Activated CD8-positive, alpha-beta memory T cell treated with anti-CD3 and anti-CD28 coated beads for 48 hours (primary cell): ENCODE results near the gene FAH.
"Not testable (repeated sequence)": the region's sequence is repeated elsewhere in the genome, so short reads cannot be mapped to it uniquely, and the experiment has no call there.

Experiments
- DNase-seq, 3 experiments: peaks; one replicate each; pipeline ENCODE4 v3.0.0-alpha.2; 2020; ENCODE audit warnings: low read depth in 2 of 3, low spot score in 2 of 3

The FAH gene

DNA sequence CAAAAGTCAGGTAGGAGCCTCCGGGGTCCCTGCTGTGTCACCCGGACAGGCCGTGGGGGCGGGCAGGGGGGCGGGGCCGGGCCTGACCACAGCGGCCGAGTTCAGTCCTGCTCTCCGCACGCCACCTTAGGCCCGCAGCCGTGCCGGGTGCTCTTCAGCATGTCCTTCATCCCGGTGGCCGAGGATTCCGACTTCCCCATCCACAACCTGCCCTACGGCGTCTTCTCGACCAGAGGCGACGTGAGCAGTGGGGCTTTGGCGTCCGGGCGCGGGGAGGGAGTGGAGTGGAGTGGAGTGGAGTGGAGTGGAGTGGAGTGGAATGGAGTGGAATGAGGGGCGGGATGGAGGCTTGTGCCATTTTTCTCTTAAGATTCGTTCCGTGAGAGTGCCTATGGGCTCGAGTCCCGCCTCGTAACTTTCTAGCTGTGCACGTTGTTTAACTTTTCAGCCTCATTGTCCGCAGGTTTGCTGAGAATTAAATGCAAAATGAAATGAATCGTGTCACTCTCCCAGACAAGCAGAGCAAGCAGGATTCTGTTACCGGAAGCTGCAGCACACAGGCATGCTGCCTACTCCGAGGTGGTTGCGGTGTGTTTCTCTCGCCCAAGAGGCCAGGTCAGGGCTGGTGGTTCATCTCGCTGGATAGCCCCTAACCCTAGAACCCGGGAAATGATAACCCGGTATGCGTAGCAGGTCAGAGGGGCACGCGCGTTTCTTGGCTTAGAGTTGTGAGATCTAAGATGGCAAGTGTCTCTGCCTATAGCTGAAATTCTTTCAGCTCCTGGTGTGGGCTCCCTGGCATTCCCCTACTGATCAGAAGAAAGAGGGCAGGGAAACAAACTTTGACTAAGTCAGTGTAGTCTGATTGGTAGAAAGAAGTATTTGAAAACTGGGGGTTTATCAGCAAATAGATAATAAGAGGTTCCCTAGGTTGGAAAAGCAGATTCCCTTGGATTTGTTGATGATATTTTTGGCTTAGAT is at the start of gene FAH:
FAH (plus strand) TSS at position 104 of the 981 bp plus-strand sequence; CDS start at position 160, 56 bp downstream.
- peak in 1 of 3 experiments; percentile 21 for DNase-seq

DNA sequence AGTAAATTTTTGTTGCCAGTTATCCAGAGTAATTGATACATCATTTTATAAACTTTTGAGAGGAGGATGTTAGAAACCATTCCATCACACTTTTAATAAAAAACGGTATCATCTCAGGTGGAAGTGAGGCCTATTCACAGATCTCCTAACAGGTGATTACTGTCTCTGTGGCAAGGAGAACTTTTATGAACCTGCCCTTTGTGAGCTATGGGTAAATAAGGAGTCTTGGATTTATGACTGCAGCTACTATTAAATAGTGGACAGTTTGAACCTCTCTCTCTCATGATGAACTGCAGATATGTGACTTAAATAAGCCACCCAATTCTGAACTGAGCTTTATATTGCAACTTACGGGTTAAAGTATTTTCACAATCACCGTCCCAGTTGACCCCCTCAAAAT is 47.6 kb upstream of the FAH start:
- DNase-seq: no peak

DNA sequence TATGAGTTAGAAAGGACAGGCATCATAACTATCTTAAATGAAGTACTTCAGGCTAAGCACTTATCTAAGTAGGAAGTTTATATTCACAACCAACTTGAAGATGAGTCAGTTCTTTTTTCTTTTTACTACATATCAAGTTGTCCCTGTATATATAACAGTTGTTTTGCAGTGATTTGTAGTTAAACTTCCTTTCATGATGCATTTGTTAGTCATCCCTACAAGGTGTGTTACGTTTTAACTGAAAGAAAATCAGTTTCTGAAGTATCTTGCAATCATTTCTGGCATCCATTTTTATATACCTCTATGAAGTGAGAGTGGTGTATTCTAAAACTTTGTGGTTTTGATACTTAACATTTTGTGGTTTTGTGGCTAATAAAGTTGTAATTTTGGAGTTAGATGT is 47.2 kb upstream of the FAH start:
- DNase-seq: no peak

DNA sequence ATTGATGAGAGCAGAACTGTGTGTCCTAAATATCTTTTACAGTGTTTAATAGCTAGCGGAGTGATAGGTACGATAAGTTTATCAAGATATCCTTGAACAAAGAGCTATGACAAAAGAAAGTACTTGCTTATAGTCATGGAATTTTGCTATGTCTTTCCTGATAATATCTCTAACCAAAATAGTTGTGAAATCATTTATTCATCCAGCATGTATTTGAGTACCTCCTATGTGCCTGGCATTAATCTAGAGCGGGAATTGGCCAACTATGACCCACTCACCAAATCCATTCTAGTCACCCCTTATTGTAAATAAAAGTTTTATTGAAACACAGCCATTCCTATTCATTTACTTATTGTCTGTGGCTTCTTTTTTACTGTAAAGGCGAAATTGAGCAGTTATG is 46.7 kb upstream of the FAH start:
- DNase-seq: no peak

DNA sequence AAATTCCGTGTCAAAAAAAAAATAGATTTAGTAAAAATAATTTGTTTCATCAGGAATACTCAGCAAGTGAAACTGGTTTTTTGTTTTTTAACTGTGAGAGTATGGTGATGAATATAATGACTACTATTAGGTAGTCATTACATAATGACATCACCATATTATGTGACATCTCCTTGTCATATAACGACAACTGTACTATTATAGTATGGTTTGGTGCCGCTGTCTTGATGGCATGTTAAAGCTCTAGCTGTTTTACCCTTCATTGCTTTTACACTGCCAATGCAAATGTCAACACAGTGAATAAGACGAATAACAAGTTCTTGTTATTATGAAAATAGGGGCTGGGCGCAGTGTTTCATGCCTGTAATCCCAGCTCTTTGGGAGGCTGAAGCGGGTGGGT is 45.6 kb upstream of the FAH start:
- no peak for DNase-seq

DNA sequence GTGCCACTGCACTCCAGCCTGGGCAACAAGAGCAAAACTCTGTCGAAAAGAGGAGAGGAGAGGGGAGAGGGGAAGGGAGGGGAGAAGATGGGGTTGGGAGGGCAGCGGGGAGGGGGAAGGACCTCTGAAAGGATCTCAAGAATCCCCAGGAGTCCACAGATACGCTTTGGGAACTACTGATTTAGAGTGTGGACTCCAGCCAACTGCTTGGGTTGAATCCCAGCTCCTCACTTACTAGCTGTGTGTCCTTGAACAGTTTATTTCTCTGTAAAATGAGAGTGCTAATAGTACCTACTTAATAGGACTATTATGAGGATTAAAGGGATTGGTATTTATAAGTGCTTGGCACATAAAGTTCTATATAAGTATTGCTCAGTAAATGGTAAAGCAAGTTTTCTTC is 45.0 kb upstream of the FAH start:
- no peak for DNase-seq

DNA sequence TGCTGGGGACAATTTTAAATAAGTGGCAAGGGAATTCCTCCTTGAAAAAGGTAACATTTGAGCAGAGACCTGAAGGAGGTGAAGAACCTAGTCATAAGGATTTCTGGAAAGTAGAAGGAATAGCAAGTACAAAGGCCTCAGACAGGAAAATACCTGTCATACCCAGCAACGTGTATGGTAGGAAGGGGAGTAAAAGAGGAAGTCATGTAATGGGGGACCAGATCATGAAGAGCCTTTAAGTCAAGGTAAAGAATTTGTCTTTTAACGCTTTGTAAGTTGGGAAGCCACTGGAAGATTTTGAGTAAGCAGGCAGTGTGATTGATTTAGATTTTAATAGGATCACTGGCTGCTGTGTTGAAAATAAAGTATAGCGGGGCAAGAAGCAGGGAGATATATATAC is 43.4 kb upstream of the FAH start:
- no peak for DNase-seq

DNA sequence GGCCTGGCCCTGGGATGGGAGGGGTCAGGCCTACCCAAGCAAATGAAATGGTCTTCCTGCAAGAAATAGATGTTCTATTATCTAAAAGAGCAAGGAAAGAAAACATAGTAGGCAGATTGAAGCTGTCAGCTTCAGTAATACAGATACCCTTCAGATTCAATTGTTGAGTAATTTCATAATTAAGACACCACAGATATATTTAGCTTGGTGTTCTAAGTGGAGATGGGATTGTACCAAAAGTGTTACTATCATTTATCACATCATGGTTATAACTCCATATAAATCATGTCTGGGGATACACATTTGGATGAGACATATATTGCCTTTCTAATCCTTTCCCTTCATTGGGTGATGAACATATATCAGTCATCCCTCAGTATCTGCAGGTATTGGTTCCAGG is 41.9 kb upstream of the FAH start:
- no peak for DNase-seq

DNA sequence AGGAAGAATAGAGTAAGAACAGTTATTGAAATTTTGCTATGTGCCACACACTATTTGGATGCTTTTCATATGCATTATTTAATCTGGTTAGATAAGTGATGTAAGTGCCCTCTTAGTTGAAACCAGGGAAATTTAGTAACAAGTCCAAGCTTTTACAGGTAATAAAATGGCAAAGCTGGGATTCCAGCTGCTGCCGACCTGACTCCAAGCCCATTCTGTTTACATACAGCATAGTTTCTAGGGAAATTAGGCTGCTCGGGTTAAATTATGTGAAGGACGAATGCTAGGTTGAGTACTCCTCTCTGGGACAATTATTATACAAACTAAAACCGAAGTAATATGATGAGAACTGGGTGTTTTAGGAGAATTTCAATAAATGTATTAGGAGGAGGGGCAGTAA is 38.7 kb upstream of the FAH start:
- no peak for DNase-seq

DNA sequence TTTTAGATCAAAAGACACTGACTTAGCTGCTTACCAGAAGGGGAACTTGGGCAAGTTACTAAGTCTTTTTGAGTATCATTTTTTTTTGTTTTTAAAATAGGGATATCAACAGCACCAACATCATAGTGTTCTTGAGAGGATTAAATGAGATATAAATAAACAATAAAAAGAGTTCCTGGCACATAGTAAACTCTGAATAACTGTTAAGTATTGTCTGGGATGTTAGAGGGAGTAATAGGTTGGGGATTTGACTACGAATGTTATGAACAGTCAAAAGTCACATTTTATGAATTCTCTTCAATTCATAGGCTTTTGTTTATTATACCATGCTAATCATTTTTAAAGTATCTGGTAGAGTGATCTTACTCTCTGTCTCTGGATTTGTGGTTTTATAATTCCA is 37.8 kb upstream of the FAH start:
- no peak for DNase-seq

DNA sequence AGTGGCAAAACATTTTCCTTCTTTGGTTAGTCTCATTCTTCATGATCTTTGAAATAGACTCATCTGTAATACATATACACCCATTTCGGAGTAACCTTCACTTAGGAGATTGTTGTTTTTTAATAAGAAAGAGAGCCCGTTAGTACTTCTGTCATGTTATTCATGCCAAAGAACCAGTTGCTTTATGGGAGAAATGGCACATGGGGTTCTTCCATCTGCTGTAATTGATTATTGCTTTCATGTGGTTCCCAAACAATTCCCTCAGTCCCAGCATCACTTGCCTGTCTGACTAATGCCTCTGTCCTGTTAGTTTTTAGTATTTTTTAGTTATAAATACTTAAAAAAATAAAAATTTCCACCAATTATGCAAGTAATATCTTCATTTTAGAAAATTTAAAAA is 33.8 kb upstream of the FAH start:
- DNase-seq: no peak

DNA sequence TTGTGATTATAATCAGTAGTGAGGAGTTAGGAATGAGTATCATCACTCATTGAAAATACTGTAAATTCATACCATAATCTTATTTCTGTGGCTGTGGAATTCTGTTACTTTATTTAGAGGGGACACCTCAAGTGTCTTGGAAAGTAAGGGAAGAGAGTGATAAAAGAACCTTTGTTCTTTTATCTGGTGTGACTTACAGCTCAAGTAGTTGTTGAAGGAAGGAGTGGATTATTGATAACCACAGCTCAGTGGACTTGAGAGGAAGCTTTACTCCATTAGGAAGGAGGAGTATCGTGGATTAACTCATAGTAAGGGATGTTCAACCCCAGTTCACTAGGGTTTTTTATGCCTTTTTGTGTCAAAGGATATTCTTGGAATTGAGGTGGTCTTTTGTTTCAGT is 32.2 kb upstream of the FAH start:
- DNase-seq: no peak

DNA sequence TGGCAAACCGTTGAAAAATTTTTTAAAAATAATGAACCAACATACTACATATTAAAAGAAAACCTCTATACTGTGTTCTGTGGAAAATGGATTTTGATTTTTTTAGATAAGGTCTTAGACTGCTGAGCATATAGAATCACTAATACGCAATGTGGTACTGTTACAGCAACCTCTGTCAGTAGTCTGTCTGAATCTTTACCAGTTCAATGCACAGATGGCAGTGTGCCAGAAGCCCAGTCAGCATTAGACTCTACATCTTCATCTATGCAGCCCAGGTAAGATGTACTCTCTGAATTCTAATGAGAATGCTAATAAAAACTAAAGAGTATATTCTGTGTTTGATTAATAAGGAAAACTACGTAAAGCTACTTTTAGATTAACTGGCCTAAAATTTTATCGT is 31.3 kb upstream of the FAH start:
- DNase-seq: no peak

DNA sequence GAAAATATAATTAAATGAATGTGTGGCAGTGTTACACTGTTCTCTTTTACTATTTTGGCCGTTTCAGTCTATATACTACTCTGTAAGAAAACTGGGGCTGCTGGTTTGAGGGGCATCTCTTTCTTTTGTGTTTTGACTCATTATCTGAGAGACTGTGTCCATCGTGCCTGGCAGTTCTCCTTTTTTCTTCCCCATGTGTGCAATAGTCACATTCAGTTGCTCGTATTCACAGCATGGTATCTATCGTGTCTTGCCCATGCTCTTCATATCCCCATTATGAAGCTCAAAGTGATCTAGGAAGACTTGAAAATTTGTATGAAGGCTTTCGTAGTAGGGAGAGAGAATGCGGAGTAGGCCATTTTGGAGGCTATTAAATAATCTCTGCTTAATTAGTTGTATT is 29.8 kb upstream of the FAH start:
- DNase-seq: no peak

DNA sequence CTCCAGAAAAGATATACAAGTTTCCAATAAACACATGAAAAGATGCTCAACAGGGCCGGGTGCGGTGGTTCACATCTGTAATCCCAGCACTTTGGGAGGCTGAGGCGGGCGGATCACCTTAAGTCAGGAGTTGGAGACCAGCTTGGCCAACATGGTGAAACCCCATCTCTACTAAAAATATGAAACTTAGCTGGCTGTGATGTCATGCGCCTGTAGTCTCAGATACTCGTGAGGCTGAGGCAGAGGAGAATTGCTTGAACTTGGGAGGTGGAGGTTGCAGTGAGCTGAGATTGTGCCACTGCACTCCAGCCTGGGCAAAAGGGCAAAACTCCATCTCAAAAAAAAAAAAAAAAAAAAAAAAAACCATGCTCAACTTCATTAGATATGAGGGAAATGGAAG is 25.5 kb upstream of the FAH start:
- DNase-seq: not testable (repeated sequence)

DNA sequence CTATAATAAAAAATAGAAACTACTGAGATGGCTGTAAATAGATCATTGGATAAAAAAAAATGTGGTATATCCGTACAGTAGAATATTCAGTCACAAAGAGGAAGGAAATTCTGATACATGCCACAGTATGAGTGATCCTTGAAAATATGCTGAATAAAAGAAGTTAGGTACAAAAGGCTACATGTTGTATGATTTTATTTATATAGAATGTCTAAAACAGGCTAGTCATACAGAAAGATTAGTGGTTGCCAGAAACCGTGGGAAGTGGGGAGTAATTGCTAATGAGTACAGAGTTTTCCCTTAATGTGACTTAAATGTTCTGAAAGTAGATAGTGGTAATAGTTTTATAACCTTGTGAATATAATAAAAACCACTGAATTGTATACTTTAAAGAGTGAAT is 24.9 kb upstream of the FAH start:
- no peak for DNase-seq

DNA sequence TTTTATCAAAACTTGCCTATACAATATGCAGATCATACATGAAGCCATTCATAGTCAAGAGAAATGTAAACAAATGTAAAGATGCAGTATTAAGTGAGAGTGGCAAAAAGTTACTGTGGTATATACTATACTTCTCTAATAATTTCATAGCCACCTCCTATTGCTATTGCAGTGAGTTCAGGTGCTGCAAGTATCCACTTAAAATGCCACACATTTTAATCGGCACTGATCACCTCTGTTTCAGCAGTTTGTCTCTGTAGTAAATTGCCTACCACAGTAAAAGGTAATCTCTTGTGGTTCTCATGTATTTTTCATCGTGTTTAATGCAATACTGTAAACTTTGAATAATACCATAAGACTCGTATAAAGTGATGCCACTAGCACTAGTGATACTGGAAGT is 20.4 kb upstream of the FAH start:
- no peak for DNase-seq

DNA sequence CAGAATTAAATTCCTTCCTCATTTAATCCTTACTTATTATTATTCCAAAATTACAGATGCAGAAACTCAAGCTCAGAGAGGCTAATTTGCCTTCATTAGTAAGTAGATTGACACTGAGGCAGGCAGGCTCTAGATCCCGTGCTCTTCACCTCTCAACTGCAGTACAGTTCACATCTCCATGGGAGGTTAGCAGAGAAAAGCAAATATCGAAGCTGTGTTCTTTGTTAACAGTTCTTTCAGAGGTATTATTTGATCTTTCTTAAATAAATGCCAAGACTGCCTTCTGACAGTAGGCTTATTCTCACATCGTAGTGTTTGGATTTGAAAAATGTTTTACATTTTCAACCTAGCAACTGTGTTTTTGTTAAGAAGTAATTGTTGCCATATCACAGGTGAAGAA is 15.9 kb upstream of the FAH start:
- DNase-seq: no peak

DNA sequence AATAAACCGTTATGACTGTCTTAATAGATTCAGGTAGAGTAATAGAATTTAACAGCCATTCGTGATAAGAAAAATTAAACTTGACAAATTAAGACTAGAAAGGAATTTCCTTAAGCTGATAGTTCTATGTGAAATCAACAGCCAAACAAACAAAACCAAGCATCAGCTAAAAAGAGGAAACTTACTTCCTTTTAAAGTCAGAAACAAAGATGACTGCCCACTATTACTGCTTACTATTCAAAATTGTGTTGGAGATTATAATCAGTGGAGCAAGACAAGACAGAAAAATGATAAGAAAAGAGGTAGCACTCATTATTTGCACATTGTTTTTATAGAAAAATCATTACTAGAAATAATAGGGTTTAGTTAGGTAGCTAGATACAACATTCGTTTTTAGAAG is 13.8 kb upstream of the FAH start:
- no peak for DNase-seq

DNA sequence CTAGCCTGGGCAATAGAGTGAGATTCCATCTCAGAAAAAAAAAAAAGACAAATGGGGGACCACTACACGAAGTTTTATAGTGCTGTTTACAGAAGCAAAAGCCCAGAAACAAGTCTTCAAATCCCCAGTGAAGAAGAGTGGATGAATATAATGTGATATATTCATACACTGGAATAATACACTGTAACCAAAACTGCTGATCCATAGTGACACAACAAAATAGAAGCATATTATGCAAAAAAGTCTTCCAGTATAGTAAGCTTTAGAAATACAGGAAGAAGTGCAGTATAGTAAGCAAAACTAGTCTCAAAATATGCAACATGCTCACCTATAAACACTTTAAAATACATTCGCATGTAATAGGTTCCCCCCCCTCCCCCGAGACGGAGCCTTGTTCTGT is 11.9 kb upstream of the FAH start:
- DNase-seq: no peak

DNA sequence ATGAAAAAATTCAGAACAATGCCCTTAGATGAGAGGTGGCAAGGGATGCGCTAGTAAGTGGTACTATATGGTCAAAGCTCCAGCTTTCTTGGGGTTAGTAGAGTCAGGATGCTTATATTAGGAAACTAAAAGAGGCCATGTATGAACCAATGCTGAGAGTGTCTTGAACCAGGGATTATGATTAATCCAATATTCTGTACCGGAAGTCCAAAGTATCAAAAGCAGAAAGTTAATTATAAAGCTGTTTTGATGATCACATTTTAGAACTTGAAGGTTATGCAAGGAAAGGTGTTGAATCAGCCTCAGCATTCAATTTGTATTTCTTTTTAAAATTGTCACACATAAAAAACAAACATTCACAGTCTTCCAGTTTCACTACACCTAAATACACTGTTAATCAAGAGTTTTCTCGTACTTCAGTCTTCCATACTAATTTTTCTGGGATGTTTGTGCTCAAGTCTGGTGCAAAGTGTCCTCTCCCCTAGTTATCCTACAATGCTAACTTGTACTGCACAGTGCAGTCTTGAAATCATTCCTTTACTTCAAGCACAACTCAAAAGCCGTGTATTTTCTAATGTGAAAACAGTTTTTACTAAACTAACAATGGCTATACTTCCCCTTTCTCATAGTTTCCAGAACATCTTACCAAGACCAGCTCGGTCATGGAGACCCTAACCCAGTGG is 10.7 kb upstream of the FAH start:
- DNase-seq: no peak

DNA sequence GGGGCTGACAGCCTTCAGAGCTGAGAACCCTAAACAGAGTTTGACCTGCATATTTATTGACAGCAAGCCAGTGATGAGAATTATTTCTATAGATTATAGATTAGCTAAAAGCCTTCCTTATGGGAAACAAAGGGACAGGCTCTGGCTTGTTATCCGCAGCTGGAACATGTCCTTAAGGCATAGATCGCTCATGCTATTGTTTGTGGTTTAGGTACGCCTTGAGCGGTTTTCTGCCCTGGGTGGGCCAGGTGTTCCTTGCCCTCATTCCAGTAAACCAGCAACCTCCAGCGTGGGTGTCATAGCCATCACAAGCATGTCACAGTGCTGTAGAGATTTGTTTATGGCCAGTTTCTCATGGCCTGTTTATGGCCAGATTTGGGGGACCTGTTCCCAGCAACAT is 10.2 kb upstream of the FAH start:
- DNase-seq: no peak

DNA sequence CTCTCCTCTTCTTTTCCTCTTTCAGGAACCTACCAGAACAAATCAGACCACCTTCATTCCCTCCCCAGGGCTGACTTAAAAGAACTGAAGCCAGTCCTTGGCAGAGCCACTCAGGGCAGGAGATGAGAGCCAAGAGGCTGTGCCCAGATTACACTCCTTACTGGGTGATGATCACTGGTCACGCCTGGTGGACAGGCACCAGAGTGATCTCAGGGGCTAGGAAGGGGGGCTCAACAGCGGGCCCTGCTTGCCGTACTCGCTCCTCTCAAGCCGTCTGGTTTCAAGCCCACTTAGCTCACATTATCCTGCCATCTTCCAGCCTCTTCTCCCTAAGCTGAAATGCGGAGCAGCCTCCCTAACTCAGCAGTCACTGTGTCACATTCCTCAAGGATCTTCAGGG is 1.7 kb upstream of the FAH start:
- DNase-seq: no peak
